DND-41 (cell line): Measurements from ENCODE around the gene VPS54.

ENCODE experiments used
- ATAC-seq: fragments of 200-7000 bp; cut with Tn5 transposase; 3 replicates; pipeline ENCODE4 v1.9.1; 2021; ENCODE audit warnings: low read depth; ENCODE audit not compliant: insufficient read depth
- DNase-seq: peaks from one replicate; pipeline ENCODE4 v3.0.0-alpha.2; 2020
- H2AFZ ChIP-seq: 2 replicates; pipeline ENCODE4 v1.6.0; 2012; ENCODE audit warnings: low read depth, low read length
- H3K27ac ChIP-seq: 2 replicates; pipeline ENCODE4 v1.5.1; 2012; ENCODE audit warnings: low read length, inconsistent platforms
- H3K27me3 ChIP-seq: fragments of 200-600 bp; sonication (generic); 2 replicates; pipeline ENCODE4 v1.6.0; 2012; ENCODE audit warnings: low read length, mild to moderate bottlenecking, inconsistent platforms; ENCODE audit not compliant: insufficient read depth, poor library complexity
- H3K36me3 ChIP-seq: 2 replicates; pipeline ENCODE4 v1.5.1; 2012; ENCODE audit warnings: low read length, inconsistent platforms; ENCODE audit not compliant: insufficient read depth
- H3K4me1 ChIP-seq: 2 replicates; pipeline ENCODE4 v1.5.1; 2012; ENCODE audit warnings: mild to moderate bottlenecking, low read length; ENCODE audit not compliant: insufficient read depth
- H3K4me2 ChIP-seq: 2 replicates; pipeline ENCODE4 v1.6.0; 2012; ENCODE audit warnings: mild to moderate bottlenecking, moderate library complexity, low read length, inconsistent platforms; ENCODE audit not compliant: insufficient read depth
- H3K4me3 ChIP-seq, 2 experiments: fragments of 200-600 bp in 1 of 2; shearing (Covaris generic) in 1 of 2; 2 replicates each; pipeline ENCODE4 v1.5.1; 2012 to 2016; ENCODE audit warnings: inconsistent platforms in 2 of 2, low read length in 2 of 2, mild to moderate bottlenecking in 2 of 2, low read depth in 1 of 2, moderate library complexity in 1 of 2
- H3K79me2 ChIP-seq: 2 replicates; pipeline ENCODE4 v1.6.0; 2012; ENCODE audit warnings: low read length, inconsistent platforms; ENCODE audit not compliant: insufficient read depth
- H3K9ac ChIP-seq: 2 replicates; pipeline ENCODE4 v1.6.0; 2012; ENCODE audit warnings: low read depth, mild to moderate bottlenecking, inconsistent platforms, low read length, moderate library complexity
- H3K9me3 ChIP-seq: 2 replicates; pipeline ENCODE4 v1.5.1; 2012; ENCODE audit warnings: low read length, moderate library complexity, mild to moderate bottlenecking, inconsistent platforms; ENCODE audit not compliant: insufficient read depth, severe bottlenecking
- H4K20me1 ChIP-seq: 2 replicates; pipeline ENCODE4 v1.6.0; 2012; ENCODE audit warnings: low read length; ENCODE audit not compliant: insufficient read depth
- CTCF ChIP-seq: IDR thresholded peaks from 2 replicates; pipeline ENCODE4 v1.5.1; 2012; ENCODE audit warnings: borderline replicate concordance, low read length, moderate library complexity, mild to moderate bottlenecking; ENCODE audit not compliant: poor library complexity, severe bottlenecking; ENCODE audit errors: extremely low read depth
- EZH2 ChIP-seq: IDR thresholded peaks from 3 replicates; pipeline ENCODE4 v1.6.1; 2012; ENCODE audit warnings: borderline replicate concordance, low read depth, mild to moderate bottlenecking, moderate library complexity, low read length, inconsistent platforms; ENCODE audit not compliant: severe bottlenecking

The VPS54 gene

GRCh38 chr2:63926815-63927214 lies 92.4 kb downstream of the VPS54 start:
- Histone ChIP-seq H3K36me3 (peaks cover 23% of the 10 kb centered on the region), H3K4me2 (no peak overlapping the region), H3K27ac (no peak overlapping the region), H3K27me3 (no peaks in the 10 kb centered on the region), H4K20me1 (no peaks in the 10 kb centered on the region), H2AFZ (no peak overlapping the region), H3K9me3 (no peaks in the 10 kb centered on the region), H3K4me1 (no peaks in the 10 kb centered on the region), H3K4me3 (no peak overlapping the region), H3K79me2 (no peaks in the 10 kb centered on the region), H3K9ac (no peak overlapping the region)
- ATAC-seq, result no peak
- DNase-seq, result no peak
- TF ChIP-seq EZH2 (no peak), CTCF (no peak)

- no peaks in the 10 kb centered on the region for H4K20me1 ChIP-seq
- no peak overlapping the region for H3K27ac ChIP-seq
- no peak overlapping the region for H3K4me2 ChIP-seq
- no peaks in the 10 kb centered on the region for H3K4me1 ChIP-seq
- no peaks in the 10 kb centered on the region for H3K27me3 ChIP-seq
- H2AFZ ChIP-seq, result no peak overlapping the region
- no peak for TF ChIP-seq EZH2
- no peak for TF ChIP-seq CTCF
- DNase-seq (no peak), ATAC-seq (no peak)
- H3K36me3 ChIP-seq, result peaks cover 66% of the 10 kb centered on the region
- no peak overlapping the region for H3K9ac ChIP-seq
- no peaks in the 10 kb centered on the region for H3K9me3 ChIP-seq
- no peaks in the 10 kb centered on the region for H3K79me2 ChIP-seq
- no peak overlapping the region for H3K4me3 ChIP-seq
These were observed 104.9 kb downstream of the VPS54 start for GRCh38 chr2:63914311-63914710.

- TF ChIP-seq CTCF (no peak), EZH2 (no peak)
- H3K4me3 ChIP-seq, result no peak overlapping the region
- ATAC-seq (no peak), DNase-seq (no peak)
- no peak overlapping the region for H2AFZ ChIP-seq
- H3K27me3 ChIP-seq, result no peaks in the 10 kb centered on the region
- H3K9ac ChIP-seq, result no peak overlapping the region
- no peak overlapping the region for H3K4me2 ChIP-seq
- no peaks in the 10 kb centered on the region for H4K20me1 ChIP-seq
- H3K9me3 ChIP-seq, result peaks cover 12% of the 10 kb centered on the region
- no peak overlapping the region for H3K27ac ChIP-seq
- H3K4me1 ChIP-seq, result no peaks in the 10 kb centered on the region
- peaks cover 59% of the 10 kb centered on the region for H3K36me3 ChIP-seq
- no peaks in the 10 kb centered on the region for H3K79me2 ChIP-seq
These were observed 116.2 kb downstream of the VPS54 start for GRCh38 chr2:63903003-63903402.

- H3K27me3 ChIP-seq, result no peaks in the 10 kb centered on the region
- no peak overlapping the region for H3K27ac ChIP-seq
- H3K36me3 ChIP-seq, result peaks cover 64% of the 10 kb centered on the region
- no peak overlapping the region for H3K4me3 ChIP-seq
- H3K9ac ChIP-seq, result no peak overlapping the region
- no peaks in the 10 kb centered on the region for H3K4me1 ChIP-seq
- H3K79me2 ChIP-seq, result no peaks in the 10 kb centered on the region
- H3K9me3 ChIP-seq, result peaks cover 12% of the 10 kb centered on the region
- TF ChIP-seq EZH2 (no peak), CTCF (no peak)
- no peaks in the 10 kb centered on the region for H4K20me1 ChIP-seq
- H2AFZ ChIP-seq, result no peak overlapping the region
- H3K4me2 ChIP-seq, result no peak overlapping the region
- no peak for DNase-seq
- ATAC-seq, result no peak
These were observed 117.1 kb downstream of the VPS54 start for GRCh38 chr2:63902149-63902548.
